ENCODE data around the gene SMIM38. TPM values are rescaled to one million over a fixed set of nuclear protein-coding genes. Genes with fewer than 3 reads are reported as not detected.

Gene SMIM38
- 0.06 TPM for polyA plus RNA-seq (2013, experiment 1 of 2; ENCODE audit: insufficient read length)
- polyA plus RNA-seq (2013, experiment 2 of 2; ENCODE audit: insufficient read length) = 0.05 TPM

- no peak for DNase-seq
Observed at GRCh38 chr11:69155302-69156234, at the start of gene SMIM38. TSS of gene SMIM38 (plus strand) at chr11:69155935. CDS start at chr11:69157847, 1,912 bp downstream.

DNA sequence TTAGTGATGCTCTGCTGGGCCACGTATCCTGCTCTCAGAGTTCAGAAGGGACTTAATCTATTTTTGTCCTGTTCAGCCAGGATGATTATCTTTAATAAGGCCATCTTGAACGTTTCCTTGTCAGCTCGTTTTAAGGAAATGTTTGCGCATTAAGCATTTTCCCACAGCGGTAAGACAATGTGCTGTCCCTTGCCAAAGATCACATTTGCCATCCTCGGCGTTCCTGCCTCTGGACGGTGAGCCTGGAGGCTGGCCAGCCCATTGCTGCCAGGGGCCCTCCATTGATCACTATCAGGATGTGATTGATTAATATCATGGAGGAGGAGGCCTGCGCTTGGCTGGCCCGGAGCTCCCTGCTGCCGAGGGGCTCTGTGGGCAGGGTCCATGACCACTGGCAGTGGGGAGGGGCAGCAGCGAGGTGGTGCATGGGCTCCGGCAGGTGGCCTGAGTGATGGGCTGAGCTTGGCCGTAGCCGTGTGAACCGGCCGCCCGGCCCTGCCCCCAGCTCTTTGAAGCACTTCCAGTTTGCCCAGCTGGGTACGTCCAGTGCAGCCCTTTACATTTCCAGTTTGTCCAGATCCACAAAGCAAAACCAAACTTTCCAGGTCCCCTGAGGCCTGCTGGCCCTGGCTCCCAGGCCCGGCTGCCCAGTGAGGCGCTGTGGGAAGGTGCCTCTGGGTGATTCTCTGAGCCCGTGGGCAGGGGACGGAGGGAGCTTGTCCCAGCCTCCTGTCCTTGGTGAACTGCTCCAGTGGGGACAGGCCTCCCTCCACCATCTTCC lies 49.5 kb upstream of the SMIM38 start:
- no peak for DNase-seq

- no peak for DNase-seq
Observed at GRCh38 chr11:69107413-69107812, 48.3 kb upstream of the SMIM38 start.

DNA sequence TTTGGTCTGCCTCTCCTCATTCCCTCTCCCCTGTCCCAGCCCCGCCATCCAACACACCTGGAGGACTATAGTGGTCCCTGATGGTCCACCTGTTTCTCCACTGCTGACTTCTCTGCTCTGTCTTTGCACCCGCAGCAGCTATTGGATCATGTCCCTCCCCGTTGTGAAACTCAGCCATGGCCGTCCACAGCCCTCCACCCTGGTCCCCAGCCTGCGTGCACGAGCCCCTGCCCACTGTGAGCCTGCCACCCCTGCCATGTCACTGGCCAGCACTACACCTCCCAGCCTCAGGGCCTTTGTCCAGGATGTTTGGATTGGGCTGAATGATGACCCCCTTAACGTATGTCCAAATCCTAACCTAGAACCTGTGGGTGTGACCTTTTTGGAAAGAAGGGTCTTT lies 47.7 kb upstream of the SMIM38 start:
- no peak for DNase-seq

- DNase-seq = no peak
Observed at GRCh38 chr11:69108559-69108958, 47.2 kb upstream of the SMIM38 start.

DNA sequence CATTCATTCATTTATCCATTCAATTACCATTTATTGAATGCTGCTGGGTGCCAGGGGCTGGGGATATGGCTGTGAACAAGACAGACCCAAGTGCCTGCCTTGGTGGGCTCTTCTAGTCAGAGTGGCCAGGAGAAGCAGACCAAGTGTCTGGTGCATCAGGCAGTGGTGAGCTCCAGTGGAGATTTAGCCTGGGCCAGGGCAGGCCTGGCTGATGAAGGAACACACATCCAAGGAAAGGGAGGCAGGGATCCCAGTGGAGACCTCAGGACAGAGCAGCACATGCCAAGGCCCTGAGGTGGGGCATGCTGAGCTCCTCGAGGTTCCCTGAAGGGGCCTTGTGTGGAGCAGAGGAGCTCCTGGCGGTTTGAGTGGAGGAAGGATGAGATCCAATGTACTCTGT lies 46.6 kb upstream of the SMIM38 start:
- DNase-seq = no peak

GRCh38 chr11:69110451-69110850 lies 45.3 kb upstream of the SMIM38 start:
- no peak for DNase-seq

DNA sequence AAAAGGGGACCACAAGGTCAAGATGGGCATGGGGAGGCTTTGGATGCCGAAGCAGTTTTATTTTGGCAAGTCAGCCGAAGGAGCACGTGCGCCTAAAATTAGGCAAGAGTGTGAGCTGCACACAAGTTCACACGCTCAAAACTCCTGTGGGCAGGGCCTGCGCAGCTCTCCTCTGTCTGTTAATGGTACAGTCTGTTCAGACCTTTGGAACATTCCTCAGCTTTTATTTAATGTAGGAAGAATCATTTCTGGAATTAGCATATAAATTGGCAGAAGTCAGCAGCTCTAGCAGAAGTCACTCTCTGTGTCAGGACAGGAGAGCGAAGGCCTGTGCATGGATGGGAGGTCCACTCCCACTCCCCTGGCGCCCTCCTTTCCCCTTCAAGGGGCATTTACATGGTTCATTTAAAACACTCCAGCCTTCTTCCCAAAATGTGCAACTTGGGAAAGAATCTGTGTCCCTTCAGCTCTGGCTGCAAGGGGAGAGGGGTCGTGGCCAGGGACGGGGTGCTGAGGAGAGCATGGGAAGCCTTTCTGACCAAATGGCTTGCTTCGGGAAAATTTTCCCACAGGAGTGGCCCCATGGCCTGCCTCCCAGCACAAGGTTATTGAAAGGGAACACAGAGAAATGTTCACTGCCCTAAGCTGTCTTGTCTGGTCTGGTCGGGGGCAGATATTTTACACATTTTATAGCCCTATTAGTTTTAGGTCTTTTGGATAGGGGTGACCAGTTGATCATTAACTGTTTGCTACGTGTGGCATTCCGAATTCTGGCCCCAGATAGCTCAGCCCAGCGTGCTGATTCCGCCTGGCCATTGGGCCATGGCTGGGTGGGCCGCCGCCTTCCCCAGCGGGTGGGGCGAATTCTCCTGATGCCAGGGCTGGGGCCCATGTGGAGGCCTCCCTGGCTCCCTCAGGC lies 43.9 kb upstream of the SMIM38 start:
- no peak for DNase-seq

DNA sequence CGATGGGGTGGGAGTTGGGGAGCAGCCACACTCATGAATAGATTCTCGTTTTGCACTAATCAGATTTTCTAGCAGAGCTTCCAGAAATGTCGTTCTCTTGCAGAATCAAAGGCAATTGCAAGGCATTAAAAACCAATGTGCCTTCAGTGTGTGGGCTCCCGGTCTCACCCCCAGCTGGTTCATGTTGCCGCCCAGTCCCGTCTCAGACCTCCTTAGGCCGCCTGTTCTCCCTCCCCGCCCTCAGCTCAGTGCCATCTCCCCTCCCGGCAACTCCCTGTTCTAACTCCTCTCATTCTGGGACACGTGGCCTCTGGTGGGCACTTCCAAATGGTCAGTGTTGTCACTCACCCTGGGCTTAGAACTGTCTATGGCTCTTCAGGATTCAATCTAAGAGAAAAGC lies 42.5 kb upstream of the SMIM38 start:
- DNase-seq = no peak

GRCh38 chr11:69113646-69114340 lies 41.9 kb upstream of the SMIM38 start:
- no peak for DNase-seq

DNA sequence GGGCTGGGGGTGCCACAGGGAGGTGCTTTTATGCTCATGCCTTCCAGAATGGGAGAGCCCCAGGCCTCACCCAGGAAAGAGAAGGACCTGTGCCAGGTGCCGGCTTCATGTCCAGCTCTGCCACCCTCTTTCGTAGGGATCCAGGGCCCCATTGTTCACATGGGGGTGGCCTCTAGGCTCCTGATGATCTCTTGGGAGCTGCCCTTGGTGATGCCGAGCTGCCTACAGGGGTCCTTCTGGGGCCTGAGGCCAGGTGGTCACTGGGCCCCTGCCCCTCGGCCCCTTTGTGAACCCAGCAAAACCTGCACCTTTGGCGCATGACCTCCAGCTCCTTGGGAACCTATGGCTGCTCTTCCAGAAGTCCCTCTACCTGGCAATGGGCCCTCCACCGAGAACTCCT lies 41.4 kb upstream of the SMIM38 start:
- DNase-seq = no peak

DNA sequence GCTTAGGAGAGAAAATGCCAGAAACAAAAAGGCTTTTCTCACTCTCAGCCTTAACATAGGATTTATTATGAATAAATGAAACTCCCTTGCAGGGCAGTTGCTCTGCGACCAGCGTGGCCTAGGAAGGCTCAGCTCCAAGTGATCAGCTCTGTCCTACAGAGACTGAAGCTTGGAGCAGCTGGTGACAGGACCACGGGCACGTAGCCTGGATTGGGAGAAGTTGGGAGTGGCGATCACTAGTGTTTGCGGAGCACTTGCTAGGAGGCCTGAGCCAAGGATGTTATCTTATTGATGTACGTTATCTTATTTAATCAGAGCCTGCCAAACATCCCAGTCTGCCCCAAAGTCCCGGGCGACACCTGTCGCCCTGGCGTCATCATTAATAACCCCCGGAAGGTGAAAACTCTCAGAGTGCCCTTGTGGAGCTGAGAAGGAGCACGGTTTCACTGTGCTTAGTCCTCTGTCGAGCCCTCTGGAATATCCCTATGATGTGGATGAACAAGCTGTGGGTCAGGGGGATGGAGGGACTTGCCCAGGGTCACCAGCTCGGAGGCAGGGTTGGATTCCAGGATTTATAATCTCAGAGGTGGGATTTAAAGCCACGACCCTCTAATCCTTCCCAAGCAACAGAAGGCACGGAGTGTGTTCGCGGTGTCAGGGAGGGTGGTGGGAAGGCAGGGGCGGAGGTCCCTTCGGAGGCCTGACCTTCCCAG lies 40.8 kb upstream of the SMIM38 start:
- no peak for DNase-seq

DNA sequence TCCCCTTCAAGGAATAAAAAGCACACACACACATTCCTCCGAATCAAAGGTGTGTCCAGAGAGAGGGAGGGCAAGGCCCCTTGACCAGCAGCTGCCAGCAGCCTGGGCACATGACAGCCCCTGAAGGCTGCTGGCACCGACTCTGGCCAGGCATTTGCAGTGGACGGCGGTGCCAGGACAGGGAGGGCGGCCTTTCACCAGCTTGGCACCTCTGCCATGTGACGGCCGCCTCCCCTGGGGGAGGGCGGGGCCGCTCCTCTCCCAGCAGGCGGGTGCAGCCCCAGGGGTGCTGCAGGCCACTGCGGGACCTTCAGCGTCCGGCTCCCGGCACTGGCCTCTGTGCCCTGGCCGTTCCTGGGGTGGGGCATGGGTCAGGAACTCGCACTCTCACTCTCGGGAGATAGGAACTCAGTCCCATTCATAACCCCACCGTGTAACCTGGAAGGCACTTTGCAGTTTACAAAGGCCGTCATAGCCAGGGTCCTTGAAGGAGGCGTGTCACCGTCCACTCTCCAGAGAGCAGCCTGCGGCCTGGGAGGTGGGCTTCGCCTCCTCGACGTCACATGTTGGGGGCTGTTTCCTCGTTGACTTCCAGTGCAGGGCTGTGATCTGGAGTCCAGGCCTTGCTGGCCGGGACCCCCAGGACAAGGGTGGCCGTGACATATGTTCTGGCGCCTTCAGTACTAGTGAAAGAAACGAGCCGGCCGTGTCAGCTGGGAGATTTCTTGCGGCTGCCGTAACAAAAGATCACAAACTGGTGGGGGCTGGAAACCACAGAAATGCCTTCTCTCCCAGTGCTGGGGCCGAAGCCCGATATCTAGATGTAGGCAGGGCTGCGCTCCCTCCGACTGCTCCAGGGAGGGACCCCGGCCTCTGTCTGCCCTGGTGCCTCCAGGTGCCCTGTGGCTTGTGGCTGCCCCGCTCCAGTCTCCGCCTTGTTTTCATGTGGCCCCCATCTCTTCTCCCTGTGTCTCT lies 39.9 kb upstream of the SMIM38 start:
- no peak for DNase-seq

DNA sequence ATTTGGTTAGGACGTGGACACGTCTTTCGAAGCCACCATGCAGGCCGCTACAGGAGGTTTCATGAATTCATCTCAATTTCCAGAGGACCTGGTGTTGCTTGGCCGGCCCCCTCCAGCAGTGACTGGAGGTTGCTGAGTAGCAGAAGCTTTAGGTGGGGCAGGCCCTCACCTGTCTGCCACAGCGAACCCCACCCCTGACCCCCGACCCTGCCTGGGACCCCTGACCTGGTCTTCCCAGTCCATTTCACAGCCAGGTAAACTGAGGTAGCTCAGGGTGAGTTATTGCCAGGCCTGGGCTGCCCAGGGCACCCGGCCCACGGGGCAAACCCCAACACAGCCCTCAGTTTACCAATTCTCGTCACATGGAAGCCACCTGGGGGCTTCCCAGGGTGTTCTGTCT lies 39.1 kb upstream of the SMIM38 start:
- no peak for DNase-seq

DNA sequence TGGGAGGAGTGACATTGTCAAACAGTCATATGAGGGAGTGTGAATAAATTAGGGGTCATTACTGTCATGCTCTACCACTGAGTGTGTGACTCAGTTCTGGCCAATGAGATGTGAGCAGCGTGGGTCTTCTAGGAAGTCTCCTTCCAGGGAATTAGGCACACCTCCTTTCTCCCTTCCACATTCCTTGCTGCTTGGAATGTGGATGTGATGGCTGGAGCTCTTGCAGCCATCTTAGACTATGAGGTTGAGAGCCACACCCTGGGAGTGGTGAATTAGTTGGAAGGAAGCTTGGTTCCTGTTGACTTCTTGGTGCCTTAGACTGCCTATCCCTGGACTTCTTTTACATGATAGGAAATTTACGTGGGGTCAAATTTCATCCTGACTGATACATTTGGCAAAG lies 36.5 kb upstream of the SMIM38 start:
- DNase-seq = peak; percentile 11

DNA sequence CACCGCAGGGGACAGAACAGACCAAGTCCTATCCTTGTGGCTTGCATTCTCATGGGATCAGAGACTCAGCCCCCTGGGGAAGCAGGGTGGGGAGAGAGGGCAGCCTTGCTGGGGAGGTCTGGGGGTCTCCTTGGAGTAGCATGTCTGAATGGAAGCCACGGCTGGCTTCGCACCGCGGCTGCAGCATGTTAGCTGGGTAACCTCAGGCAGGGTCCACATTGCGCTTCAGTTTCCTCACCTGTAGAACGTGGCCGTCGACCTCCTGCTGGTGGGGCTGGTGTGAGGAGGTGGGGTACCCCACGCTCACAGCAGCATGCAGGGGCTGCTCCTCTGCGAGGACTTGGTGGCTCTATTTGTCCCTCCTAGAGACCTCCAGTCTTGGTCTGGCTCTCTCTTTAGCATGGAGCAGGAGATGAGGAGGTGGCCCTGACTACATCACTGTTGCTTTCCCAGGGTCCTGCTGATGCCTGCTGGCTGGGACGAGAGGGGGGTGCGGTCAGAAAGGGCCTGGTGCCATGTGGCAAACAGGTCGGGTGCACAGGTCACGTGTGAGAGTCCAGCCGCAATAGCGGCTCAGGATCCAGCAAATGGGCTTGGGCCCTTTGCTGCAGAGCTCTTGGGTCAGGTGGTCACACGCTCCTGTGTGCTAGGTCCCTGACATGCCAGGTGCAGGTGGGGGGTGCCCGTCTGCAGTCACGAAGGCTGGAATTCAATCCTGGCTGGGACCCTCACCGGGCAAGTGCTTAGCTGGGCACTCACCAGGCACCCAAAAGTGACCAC lies 35.4 kb upstream of the SMIM38 start:
- no peak for DNase-seq

GRCh38 chr11:69121021-69121420 lies 34.7 kb upstream of the SMIM38 start:
- DNase-seq = no peak

DNA sequence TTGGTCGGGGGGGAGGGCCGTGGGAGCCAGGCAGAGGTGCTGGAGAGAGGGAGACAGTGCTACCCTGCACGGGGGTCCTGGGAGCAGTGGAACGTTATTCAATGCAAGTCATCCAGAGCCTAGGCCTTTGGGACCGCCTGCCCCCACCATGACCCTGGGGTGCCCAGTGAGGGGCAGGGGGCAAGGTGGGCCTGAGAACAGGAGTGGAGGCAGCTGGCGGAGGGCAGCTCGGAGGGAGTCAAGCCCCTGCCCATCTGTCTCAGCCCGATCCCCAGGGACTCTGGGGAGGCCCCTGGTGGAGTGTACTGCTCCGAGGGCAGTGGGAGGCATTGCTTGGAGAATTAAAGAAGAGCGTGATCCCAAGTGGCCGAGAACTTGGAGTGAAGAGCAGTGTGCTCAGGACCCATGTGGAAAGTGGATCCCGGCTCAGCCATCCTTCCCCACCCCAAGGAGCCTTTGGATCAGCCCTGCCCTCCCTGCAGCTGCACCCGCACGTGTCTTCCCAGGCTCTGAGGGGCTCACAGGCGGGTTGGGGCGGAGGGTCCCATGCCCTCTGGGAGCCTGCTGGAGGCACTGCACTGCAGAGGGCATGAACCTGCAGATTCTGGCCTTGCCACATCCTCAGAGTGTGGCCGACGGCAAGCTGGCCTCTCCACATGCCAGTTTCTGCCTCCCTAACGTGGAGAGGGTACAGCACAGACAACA lies 34.0 kb upstream of the SMIM38 start:
- DNase-seq = no peak

DNA sequence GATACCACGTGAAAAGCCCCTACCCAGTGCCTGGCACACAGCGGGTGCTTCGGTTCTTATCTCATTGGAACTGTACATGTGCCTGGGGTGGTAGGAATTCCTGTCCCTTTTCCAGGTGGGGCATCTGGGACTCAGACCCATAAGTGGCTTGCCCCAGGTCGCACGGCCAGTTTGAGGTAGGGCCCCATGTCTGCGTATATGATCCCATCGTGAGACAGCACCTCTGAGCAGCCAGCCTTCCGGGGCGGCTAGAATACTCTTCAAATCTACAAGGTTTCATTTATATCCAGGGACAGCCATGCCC lies 33.5 kb upstream of the SMIM38 start:
- DNase-seq = no peak

Measured in fibroblast of skin of back (primary cell).